Cardiac septum (tissue), 1 donor: ENCODE measurements around the gene PAM. TPM values are rescaled to one million over a fixed set of nuclear protein-coding genes. Genes with fewer than 3 reads are reported as not detected.
A peak's percentile ranks its signal among the peaks of the same experiment; 100 is the strongest.

ENCODE experiments used
- DNase-seq: peaks from one replicate; pipeline ENCODE4 v3.0.0-alpha.2; 2020; ENCODE audit warnings: low spot score
- intact Hi-C: fragments of 100-400 bp; cut with DNase I; formaldehyde crosslinking; loops from one replicate; pipeline ENCODE4 v1.14.0; 2022
- long read RNA-seq: library from polyadenylated mRNA; unstranded; transcript quantifications from one replicate; pipeline ENCODE4 v2.0.0, GENCODE V29; 2021
- total RNA-seq: library from RNA; stranded (reverse); fragmentation: NEBNext Ultra II Directional; extraction: Animal tissue kit (Norgen Biotek cat#: 25700); gene quantifications from one replicate; pipeline ENCODE4 v1.2.1, GENCODE V29; 2021
- donor health status: DM: no; HTN: no; CAD: no.

PAM gene
- total RNA-seq = 1,080 TPM
- long read RNA-seq, full-length matches to known transcripts = 504 of 1,172 reads
- long read RNA-seq, partial matches to known transcripts = 350 of 1,172 reads
- long read RNA-seq, other reads (novel, unspliced or antisense) = 318 of 1,172 reads

DNA sequence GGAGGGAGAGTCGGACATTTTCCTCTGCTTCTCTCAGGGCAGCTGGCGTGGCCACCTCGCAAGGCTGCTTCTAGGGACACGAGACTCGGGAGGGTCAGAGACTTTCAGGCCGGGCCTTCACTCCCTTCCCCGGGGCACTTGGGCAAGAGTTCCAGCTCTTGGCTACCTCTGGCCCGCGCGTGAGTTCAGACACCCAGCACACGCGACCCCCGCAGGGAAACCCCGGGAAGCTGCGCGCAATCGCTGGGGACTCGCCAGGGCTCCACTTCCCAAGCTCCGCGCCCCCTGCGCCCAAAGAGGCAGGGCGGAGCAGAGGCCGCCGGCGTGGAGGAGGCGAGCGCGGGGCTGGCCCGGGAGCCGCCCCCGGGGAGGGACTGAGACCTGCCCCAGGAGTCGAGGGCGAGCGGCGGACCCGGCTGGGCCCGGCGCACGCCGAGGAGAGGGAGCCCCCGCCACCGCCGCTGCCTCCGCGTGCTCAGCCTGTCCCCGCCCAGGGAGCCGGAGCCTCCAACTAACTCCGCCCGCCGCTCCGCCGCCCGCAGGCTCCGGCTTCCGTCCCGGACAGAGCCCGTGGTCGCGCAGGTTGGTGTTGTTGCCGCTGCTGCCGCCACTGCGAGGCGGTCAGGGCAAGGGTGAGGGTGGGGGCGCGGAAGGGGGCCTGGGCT is at the start of gene PAM:
Gene PAM, plus strand, starts transcription at position 539 of the 665 bp plus-strand sequence. CDS start 110,891 bp downstream, outside the sequence.
- intact Hi-C loops = loop anchor here (1.0 to 2.0 kb wide), 2 partner anchors 111 to 364 kb away; no protein-coding TSS in a partner anchor
- peak; percentile 91 for DNase-seq

- intact Hi-C loops = no loop called here
- DNase-seq = no peak
These were observed 43.4 kb upstream of the PAM start for GRCh38 chr5:102711525-102712385.

- DNase-seq = no peak
- intact Hi-C loops = no loop called here
These were observed 41.8 kb upstream of the PAM start for GRCh38 chr5:102713278-102713677.

GRCh38 chr5:102713682-102714231 is 41.3 kb upstream of the PAM start:
- intact Hi-C loops = no loop called here
- no peak for DNase-seq

GRCh38 chr5:102715082-102715807 is 39.9 kb upstream of the PAM start:
- intact Hi-C loops = no loop called here
- DNase-seq = no peak

- no peak for DNase-seq
- intact Hi-C loops = no loop called here
These were observed 39.1 kb upstream of the PAM start for GRCh38 chr5:102716017-102716416.

DNA sequence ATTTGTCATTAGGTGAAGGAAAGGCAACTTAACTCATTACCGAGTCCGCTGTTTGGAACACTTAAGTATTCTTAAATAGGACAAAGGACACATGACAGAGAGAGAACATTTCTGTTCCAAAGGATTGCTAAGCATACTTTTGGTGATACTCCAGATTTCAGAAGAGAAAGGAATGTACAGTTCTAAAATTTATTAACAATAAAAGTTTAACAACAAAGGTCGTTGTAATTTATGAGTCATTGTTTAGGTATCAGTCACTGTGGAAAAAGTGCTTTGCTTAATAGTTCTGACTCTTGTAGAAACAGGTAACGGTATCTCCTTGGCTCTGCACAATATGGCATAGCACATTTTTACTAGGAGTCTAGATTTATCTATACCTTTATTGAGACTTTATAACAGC is 36.3 kb upstream of the PAM start:
- intact Hi-C loops = no loop called here
- no peak for DNase-seq

DNA sequence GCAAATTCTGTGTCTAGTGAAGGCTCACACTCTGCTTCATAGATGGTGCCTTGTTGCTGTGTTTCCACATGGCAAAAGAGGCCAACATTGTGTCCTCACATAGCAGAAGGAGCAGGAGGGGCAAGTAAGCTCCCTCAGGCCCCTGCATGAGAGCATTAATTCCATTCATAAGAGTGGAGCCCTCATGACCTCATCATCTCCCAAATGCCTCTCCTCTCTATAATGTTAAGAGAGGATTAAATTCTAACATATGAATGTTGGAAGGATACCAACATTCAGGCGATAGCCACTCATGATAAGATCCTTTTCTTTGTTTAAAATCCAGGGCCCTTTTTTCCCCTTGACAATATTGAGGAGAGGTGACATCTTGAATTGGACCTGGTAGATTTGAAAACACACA is 35.2 kb upstream of the PAM start:
- intact Hi-C loops = no loop called here
- no peak for DNase-seq

DNA sequence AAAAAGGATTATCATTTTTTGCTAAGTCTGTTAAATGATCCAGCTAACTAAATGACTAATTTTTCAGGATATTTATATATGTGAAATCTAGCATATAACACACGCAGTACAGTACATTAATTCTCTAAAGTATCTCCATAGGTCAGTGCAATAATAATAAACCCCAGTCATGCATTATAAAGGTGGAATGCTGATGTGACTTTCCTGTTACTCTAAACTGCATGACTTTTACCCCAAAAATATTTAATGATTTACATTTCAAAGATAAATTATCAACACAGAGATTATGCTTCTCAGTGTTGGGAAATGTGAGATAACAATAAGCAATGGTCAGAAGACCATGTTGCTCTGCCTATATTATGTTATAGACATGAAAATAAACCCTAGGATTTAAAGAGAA is 34.1 kb upstream of the PAM start:
- intact Hi-C loops = no loop called here
- no peak for DNase-seq

DNA sequence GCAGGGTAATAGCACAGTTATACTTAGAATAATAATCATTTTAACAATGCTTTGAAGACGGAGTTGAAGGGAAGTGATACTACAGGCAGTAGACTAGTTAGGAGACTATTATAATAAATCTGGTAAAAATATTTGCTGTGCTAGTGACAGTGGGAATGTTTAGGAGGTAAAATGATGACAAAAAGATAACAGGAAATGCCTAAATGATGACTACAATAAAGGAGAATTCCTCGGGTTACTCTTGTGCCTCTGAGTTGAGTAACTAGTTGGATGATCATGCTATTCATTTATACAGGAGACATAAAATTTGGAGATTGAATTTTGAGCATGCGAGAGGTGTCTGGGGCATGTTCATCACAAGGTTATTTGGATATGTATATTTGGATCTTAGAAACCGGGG is 32.2 kb upstream of the PAM start:
- intact Hi-C loops = no loop called here
- no peak for DNase-seq

GRCh38 chr5:102731693-102732092 is 23.4 kb upstream of the PAM start:
- intact Hi-C loops = no loop called here
- DNase-seq = no peak

DNA sequence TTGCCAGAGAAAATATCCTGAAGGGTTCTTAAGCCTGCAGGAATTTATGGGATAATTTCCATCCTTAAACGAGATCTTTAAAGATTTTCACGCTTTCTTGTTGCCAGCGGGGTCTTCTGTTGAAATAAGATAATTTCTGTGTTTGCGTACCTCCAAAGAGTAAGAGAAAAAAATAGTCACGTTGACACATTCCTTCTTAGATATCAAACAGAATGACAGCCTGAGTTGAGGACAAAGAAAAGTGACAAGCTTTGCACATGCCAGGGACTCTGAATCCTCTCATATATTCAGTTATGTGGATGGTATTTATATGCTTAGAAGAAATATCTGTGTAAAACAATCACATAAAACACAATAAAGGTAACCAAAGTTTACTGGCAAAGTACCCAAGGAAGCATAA is 21.6 kb upstream of the PAM start:
- no peak for DNase-seq
- intact Hi-C loops = no loop called here

DNA sequence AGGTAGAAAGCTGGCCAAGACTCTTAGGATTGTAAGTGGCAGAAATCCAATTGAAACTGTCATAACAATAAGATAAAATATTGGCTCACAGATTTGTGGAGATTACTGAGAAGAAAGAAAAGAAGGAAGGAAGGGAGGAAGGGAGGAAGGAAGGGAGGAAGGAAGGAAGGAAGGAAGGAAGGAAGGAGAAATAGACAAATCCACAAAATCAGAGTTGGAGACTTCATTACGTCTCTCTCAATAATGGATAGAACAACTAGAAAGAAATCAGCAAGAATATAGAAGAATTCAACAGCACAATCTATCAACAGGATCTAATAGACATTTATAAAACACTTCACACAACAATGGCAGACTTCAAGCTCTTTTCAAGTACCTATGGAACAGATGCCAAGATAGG is 17.9 kb upstream of the PAM start:
- DNase-seq = no peak
- intact Hi-C loops = no loop called here

- intact Hi-C loops = no loop called here
- DNase-seq = no peak
These were observed 17.2 kb upstream of the PAM start for GRCh38 chr5:102737805-102738469.

DNA sequence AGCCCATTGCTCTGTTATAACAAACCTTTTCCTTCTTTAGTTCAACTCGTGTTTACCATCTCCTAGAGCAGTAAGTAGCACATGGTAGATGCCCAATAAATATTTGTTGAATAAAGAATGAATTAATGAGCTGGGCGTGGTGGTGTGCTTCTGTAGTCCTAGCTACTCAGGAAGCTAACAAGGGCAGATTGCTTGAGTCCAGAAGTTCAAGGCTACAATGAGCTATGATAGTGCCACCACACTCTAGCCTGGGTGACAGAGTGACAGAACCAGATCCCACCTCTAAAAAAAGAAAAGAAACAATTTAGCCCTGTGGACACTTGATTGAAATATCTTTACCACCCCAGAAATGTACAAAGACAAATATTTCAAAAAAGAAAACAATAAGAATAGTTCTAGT is 14.6 kb upstream of the PAM start:
- DNase-seq = no peak
- intact Hi-C loops = no loop called here

- no peak for DNase-seq
- intact Hi-C loops = no loop called here
These were observed 12.9 kb upstream of the PAM start for GRCh38 chr5:102742215-102742614.

DNA sequence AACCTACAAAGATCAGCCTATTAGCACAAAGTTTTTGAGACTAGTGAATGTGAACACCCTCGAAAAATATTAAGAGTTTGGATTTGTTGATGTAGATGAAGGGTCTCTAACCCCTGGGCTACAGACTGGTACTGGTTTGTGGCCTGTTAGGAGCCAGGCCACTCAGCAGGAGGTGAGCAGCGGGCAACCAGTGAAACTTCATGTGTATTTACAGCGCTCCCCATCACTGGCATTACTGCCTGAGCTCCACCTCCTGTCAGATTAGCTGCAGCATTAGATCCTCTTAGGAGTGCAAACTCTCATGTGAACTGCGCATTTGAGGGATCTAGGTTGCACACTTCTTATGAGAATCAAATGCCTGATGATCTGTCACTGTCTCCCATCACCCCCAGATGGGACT is 11.2 kb upstream of the PAM start:
- no peak for DNase-seq
- intact Hi-C loops = no loop called here

DNA sequence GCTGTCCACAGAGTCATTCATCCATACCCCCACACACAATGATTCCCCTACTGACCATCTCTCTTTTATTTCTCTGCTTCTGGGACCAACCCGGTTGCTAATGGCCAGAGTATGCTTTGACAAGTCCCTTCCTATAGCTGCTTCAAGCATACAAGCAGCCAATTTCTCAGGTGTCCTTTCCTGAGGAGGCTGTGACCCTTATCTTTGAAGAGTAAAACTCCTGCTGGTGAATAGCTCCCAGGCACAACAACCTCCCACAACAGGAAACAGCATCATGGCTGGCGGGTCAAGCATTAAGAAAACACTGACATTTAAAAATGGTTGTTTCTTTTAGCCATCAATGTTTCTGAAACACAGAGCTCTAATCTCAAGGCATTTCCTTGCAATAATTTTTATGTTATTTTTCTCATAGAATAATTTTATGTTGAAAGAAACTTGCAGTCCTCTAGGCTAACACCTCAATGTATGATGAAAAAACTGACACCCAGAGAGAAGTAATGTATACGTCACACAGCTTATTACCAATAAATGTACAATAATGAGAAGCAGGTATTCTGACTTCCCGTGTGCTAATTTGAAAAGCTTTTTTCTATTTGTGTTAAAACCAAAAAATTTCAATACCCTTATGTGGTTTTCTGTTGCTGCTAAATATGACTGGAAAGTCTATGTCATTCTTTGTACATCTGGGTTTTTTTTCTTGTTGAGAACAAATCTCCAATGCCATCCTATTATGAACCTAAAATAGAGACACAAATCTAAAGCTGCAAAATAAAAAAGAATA is 7.5 kb upstream of the PAM start:
- intact Hi-C loops = no loop called here
- DNase-seq = no peak
